ENCODE measurements around the gene AP2B1.

AP2B1 gene

GRCh38 chr17:35676441-35676840 is 89.3 kb downstream of the AP2B1 start:
- Histone ChIP-seq H3K36me3 (replicated peaks; ENCODE audit: low read depth, low read length) (peaks cover 13% of the 10 kb centered on the region), H3K79me2 (ENCODE audit: low read length) (no peaks in the 10 kb centered on the region), H2AFZ (ENCODE audit: low read depth, low read length) (no peak overlapping the region), H3K4me1 (ENCODE audit: low read length) (no peaks in the 10 kb centered on the region), H3K27ac (ENCODE audit: low read length) (no peak overlapping the region), H3K4me3 (ENCODE audit: low read length) (no peak overlapping the region), H3K4me2 (ENCODE audit: low read length) (no peak overlapping the region), H4K20me1 (ENCODE audit: insufficient read depth, low read length) (no peaks in the 10 kb centered on the region), H3K27me3 (ENCODE audit: low read depth, low read length) (no peaks in the 10 kb centered on the region), H3K9me3 (ENCODE audit: insufficient read depth, low read length) (no peaks in the 10 kb centered on the region), H3K9ac (ENCODE audit: low read length) (no peak overlapping the region)
- TF ChIP-seq CTCF (IDR thresholded peaks at IDR 0.05; ENCODE audit: low read depth, low read length), result no peak
- no peak for TF ChIP-seq EZH2phosphoT487 (IDR thresholded peaks at IDR 0.05; ENCODE audit: low read depth)

- H3K36me3 ChIP-seq (replicated peaks; ENCODE audit: low read depth, low read length), result peaks cover 10% of the 10 kb centered on the region
- H3K4me2 ChIP-seq (ENCODE audit: low read length), result no peak overlapping the region
- no peaks in the 10 kb centered on the region for H4K20me1 ChIP-seq (ENCODE audit: insufficient read depth, low read length)
- H2AFZ ChIP-seq (ENCODE audit: low read depth, low read length), result no peak overlapping the region
- H3K27ac ChIP-seq (ENCODE audit: low read length), result no peak overlapping the region
- no peaks in the 10 kb centered on the region for H3K4me1 ChIP-seq (ENCODE audit: low read length)
- H3K27me3 ChIP-seq (ENCODE audit: low read depth, low read length), result no peaks in the 10 kb centered on the region
- H3K4me3 ChIP-seq (ENCODE audit: low read length), result no peak overlapping the region
- H3K9me3 ChIP-seq (ENCODE audit: insufficient read depth, low read length), result no peaks in the 10 kb centered on the region
- no peaks in the 10 kb centered on the region for H3K79me2 ChIP-seq (ENCODE audit: low read length)
- H3K9ac ChIP-seq (ENCODE audit: low read length), result no peak overlapping the region
- TF ChIP-seq EZH2phosphoT487 (IDR thresholded peaks at IDR 0.05; ENCODE audit: low read depth) (no peak), CTCF (IDR thresholded peaks at IDR 0.05; ENCODE audit: low read depth, low read length) (no peak)
Measured at GRCh38 chr17:35679007-35679682, 92.0 kb downstream of the AP2B1 start.

GRCh38 chr17:35683591-35683990 is 96.5 kb downstream of the AP2B1 start:
- TF ChIP-seq CTCF (IDR thresholded peaks at IDR 0.05; ENCODE audit: low read depth, low read length), result no peak
- no peak for TF ChIP-seq EZH2phosphoT487 (IDR thresholded peaks at IDR 0.05; ENCODE audit: low read depth)
- Histone ChIP-seq H3K4me1 (ENCODE audit: low read length) (no peaks in the 10 kb centered on the region), H3K36me3 (replicated peaks; ENCODE audit: low read depth, low read length) (peaks cover 12% of the 10 kb centered on the region), H3K27me3 (ENCODE audit: low read depth, low read length) (no peaks in the 10 kb centered on the region), H3K4me2 (ENCODE audit: low read length) (no peak overlapping the region), H3K9me3 (ENCODE audit: insufficient read depth, low read length) (no peaks in the 10 kb centered on the region), H4K20me1 (ENCODE audit: insufficient read depth, low read length) (no peaks in the 10 kb centered on the region), H3K4me3 (ENCODE audit: low read length) (no peak overlapping the region), H3K79me2 (ENCODE audit: low read length) (no peaks in the 10 kb centered on the region), H3K27ac (ENCODE audit: low read length) (no peak overlapping the region), H3K9ac (ENCODE audit: low read length) (no peak overlapping the region), H2AFZ (ENCODE audit: low read depth, low read length) (no peak overlapping the region)

- TF ChIP-seq CTCF (IDR thresholded peaks at IDR 0.05; ENCODE audit: low read depth, low read length), result no peak
- TF ChIP-seq EZH2phosphoT487 (IDR thresholded peaks at IDR 0.05; ENCODE audit: low read depth), result no peak
- H2AFZ ChIP-seq (ENCODE audit: low read depth, low read length), result no peak overlapping the region
- H3K79me2 ChIP-seq (ENCODE audit: low read length), result no peaks in the 10 kb centered on the region
- no peaks in the 10 kb centered on the region for H3K4me1 ChIP-seq (ENCODE audit: low read length)
- H3K4me3 ChIP-seq (ENCODE audit: low read length), result no peak overlapping the region
- H4K20me1 ChIP-seq (ENCODE audit: insufficient read depth, low read length), result no peaks in the 10 kb centered on the region
- H3K27ac ChIP-seq (ENCODE audit: low read length), result no peak overlapping the region
- H3K4me2 ChIP-seq (ENCODE audit: low read length), result no peak overlapping the region
- H3K9ac ChIP-seq (ENCODE audit: low read length), result no peak overlapping the region
- H3K9me3 ChIP-seq (ENCODE audit: insufficient read depth, low read length), result no peaks in the 10 kb centered on the region
- peaks cover 12% of the 10 kb centered on the region for H3K36me3 ChIP-seq (replicated peaks; ENCODE audit: low read depth, low read length)
- H3K27me3 ChIP-seq (ENCODE audit: low read depth, low read length), result no peaks in the 10 kb centered on the region
Measured at GRCh38 chr17:35684055-35684802, 97.1 kb downstream of the AP2B1 start.

Data from OCI-LY3 (cell line).